B cell (primary cell): ENCODE data around the gene SGCA. TPM values are rescaled to one million over a fixed set of nuclear protein-coding genes. Genes with fewer than 3 reads are reported as not detected.

Experiments used
- ATAC-seq: fragments of 200-7000 bp; cut with Tn5 transposase; one replicate; pipeline ENCODE4 v1.10.0; 2021; ENCODE audit warnings: low read depth, mild to moderate bottlenecking, moderate number of reproducible peaks, moderate library complexity
- CTCF ChIA-PET: fragments of 350-600 bp; sonication (Branson Sonifier 250); formaldehyde crosslinking; loops from one replicate; lab custom pipeline; 2021; ENCODE audit warnings: antibody characterized with exemption, inconsistent platforms; lab: Charles Lee
- POLR2A ChIA-PET: fragments of 350-600 bp; sonication (Branson Sonifier 250); formaldehyde crosslinking; loops from one replicate; lab custom pipeline; 2021; ENCODE audit warnings: antibody characterized with exemption; lab: Charles Lee
- DNase-seq: peaks from one replicate; pipeline ENCODE4 v3.0.0; 2013
- H2AFZ ChIP-seq: 2 replicates; pipeline ENCODE4 v1.6.1; 2012; ENCODE audit warnings: mild to moderate bottlenecking, low read depth, low read length; ENCODE audit not compliant: insufficient read depth, poor library complexity, severe bottlenecking
- H3K27ac ChIP-seq, 2 donors: 1 replicate in 1 of 2; 2 replicates in 1 of 2; pipeline ENCODE4 v1.5.1; 2012 to 2013; ENCODE audit warnings: low read length in 2 of 2, mild to moderate bottlenecking in 2 of 2, moderate library complexity in 1 of 2
- H3K27me3 ChIP-seq, 4 experiments: fragments of 200-600 bp in 1 of 4; sonication (generic) in 1 of 4; replicated peaks in 1 of 4; 1 replicate in 2 of 4; 2 replicates in 2 of 4; pipeline versions ENCODE4 v1.6.1 to v1.7.0; 2013 to 2016; ENCODE audit warnings: low read length in 3 of 4, mild to moderate bottlenecking in 2 of 4, mixed read lengths in 1 of 4, moderate library complexity in 1 of 4; ENCODE audit not compliant: insufficient read depth in 4 of 4, control insufficient read depth in 3 of 4; ENCODE audit errors: control extremely low read depth in 1 of 4
- H3K36me3 ChIP-seq, 2 experiments: replicated peaks in 1 of 2; 1 replicate in 1 of 2; 2 replicates in 1 of 2; pipeline versions ENCODE4 v1.6.1 to v1.7.1; 2013; ENCODE audit warnings: low read length in 1 of 2; ENCODE audit not compliant: insufficient read depth in 2 of 2, control insufficient read depth in 1 of 2; ENCODE audit errors: control extremely low read depth in 1 of 2, extremely low read depth in 1 of 2
- H3K4me1 ChIP-seq, 2 donors: fragments of 200-600 bp in 1 of 2; sonication (generic) in 1 of 2; 1 replicate in 1 of 2; 2 replicates in 1 of 2; pipeline versions ENCODE4 v1.5.1 to v1.6.1; 2013 to 2017; ENCODE audit warnings: low read length in 2 of 2; ENCODE audit not compliant: control insufficient read depth in 2 of 2, insufficient read depth in 2 of 2
- H3K4me2 ChIP-seq: replicated peaks from 2 replicates; pipeline ENCODE3; 2012; ENCODE audit warnings: mild to moderate bottlenecking, low read depth, low read length; ENCODE audit not compliant: poor library complexity, severe bottlenecking
- H3K4me3 ChIP-seq, 5 experiments: fragments of 200-600 bp in 1 of 5; sonication (generic) in 1 of 5; 1 replicate in 3 of 5; 2 replicates in 2 of 5; pipeline versions ENCODE4 v1.5.1 to v1.7.0; 2011 to 2016; ENCODE audit warnings: low read length in 4 of 5, mild to moderate bottlenecking in 4 of 5, low read depth in 2 of 5, control low read depth in 1 of 5, moderate library complexity in 1 of 5; ENCODE audit not compliant: insufficient read depth in 1 of 5; ENCODE audit errors: control extremely low read depth in 1 of 5, extremely low read depth in 1 of 5
- H3K79me2 ChIP-seq: fragments of 200-600 bp; sonication (generic); one replicate; pipeline ENCODE4 v1.6.0; 2016; ENCODE audit warnings: low read length; ENCODE audit not compliant: control insufficient read depth, insufficient read depth
- H3K9ac ChIP-seq: fragments of 200-600 bp; sonication (generic); 2 replicates; pipeline ENCODE4 v1.6.1; 2017; ENCODE audit warnings: mild to moderate bottlenecking, low read length, moderate library complexity
- H3K9me3 ChIP-seq, 3 donors: one replicate each; pipeline versions ENCODE4 v1.6.1 to v1.7.1; 2013; ENCODE audit warnings: low read length in 2 of 3; ENCODE audit not compliant: control insufficient read depth in 2 of 3, insufficient read depth in 1 of 3; ENCODE audit errors: control extremely low read depth in 1 of 3
- H4K20me1 ChIP-seq: 2 replicates; pipeline ENCODE4 v1.6.0; 2012; ENCODE audit warnings: mild to moderate bottlenecking, low read length; ENCODE audit not compliant: insufficient read depth, control insufficient read depth, poor library complexity, severe bottlenecking
- H3K27ac Mint-ChIP-seq: one replicate; pipeline ENCODE4 v1.8.0; 2021; ENCODE audit warnings: mixed read lengths
- H3K27me3 Mint-ChIP-seq: one replicate; pipeline ENCODE4 v1.8.0; 2021; ENCODE audit warnings: mixed read lengths
- H3K4me1 Mint-ChIP-seq: one replicate; pipeline ENCODE4 v1.8.0; 2021; ENCODE audit warnings: mixed read lengths
- H3K4me3 Mint-ChIP-seq: one replicate; pipeline ENCODE4 v1.8.0; 2021; ENCODE audit warnings: mixed read lengths
- H3K9me3 Mint-ChIP-seq: one replicate; pipeline ENCODE4 v1.8.0; 2022; ENCODE audit warnings: mixed read lengths; ENCODE audit not compliant: insufficient read depth
- CTCF ChIP-seq: fragments of 200-600 bp; IDR thresholded peaks from one replicate; pipeline ENCODE4 v1.8.0; 2022; ENCODE audit warnings: antibody characterized with exemption, mild to moderate bottlenecking
- EZH2 ChIP-seq: IDR thresholded peaks from 2 replicates; pipeline ENCODE4 v1.6.1; 2012; ENCODE audit warnings: borderline replicate concordance, low read depth, mild to moderate bottlenecking, moderate library complexity, low read length; ENCODE audit not compliant: insufficient read depth, poor library complexity, severe bottlenecking
- WGBS: methylation state at CpG from one replicate; pipeline ENCODE4 v1.1.5; 2013; ENCODE audit warnings: missing lambda C conversion rate; ENCODE audit not compliant: insufficient coverage; 5-methylcytosine and 5-hydroxymethylcytosine counted together
- intact Hi-C: fragments of 100-400 bp; cut with micrococcal nuclease; formaldehyde crosslinking; loops from one replicate; pipeline ENCODE4 v1.10.0; 2022
- polyA plus RNA-seq: library from polyadenylated mRNA; depleted of rRNA; stranded (reverse); fragments of >200 nt; gene quantifications from 2 replicates; pipeline ENCODE4 v1.2.3, GENCODE V29; 2012
- total RNA-seq, 2 donors: library from RNA; stranded (reverse); fragments of 120-200 nt in 1 of 2; gene quantifications; 1 replicate in 1 of 2; 2 replicates in 1 of 2; pipeline versions ENCODE4 v1.2.3 to v1.2.4, GENCODE V29; 2013 to 2022

The SGCA gene
- total and polyA plus RNA-seq, 2 donors (not counting 1 experiment from before 2014, with no cell fraction given), result 4.4 to 4.5 TPM

GRCh38 chr17:50171371-50172071 lies 5.7 kb downstream of the SGCA start:
- intact Hi-C loops, result no loop called here
- H2AFZ ChIP-seq, result no peak overlapping the region
- Mint-ChIP-seq H3K4me3 (no peak overlapping the region), H3K27ac (no peak overlapping the region), H3K27me3 (no peaks in the 10 kb centered on the region), H3K9me3 (no peaks in the 10 kb centered on the region), H3K4me1 (peaks cover 10% of the 10 kb centered on the region)
- no peaks in the 10 kb centered on the region for H4K20me1 ChIP-seq
- POLR2A ChIA-PET, result no interaction called here
- peaks cover 12 to 20% of the 10 kb centered on the region in 2 donors for H3K4me1 ChIP-seq
- H3K79me2 ChIP-seq, result peaks cover 14% of the 10 kb centered on the region
- H3K27ac ChIP-seq, result no peak overlapping the region
- DNase-seq (no peak), ATAC-seq (no peak)
- H3K27me3 ChIP-seq, result no peaks in the 10 kb centered on the region
- CTCF ChIA-PET, result interaction anchor here (0.9 to 5.9 kb wide), 6 partner anchors 10 to 35 kb away, joined by 3 to 49 read pairs (median 17); partner anchors contain the start of gene COL1A1
- WGBS, result 92% methylated on average over 17 of the region's 17 CpGs
- no peaks in the 10 kb centered on the region for H3K9me3 ChIP-seq
- no peak overlapping the region for H3K9ac ChIP-seq
- no peak overlapping the region for H3K4me2 ChIP-seq
- no peak overlapping the region for H3K4me3 ChIP-seq
- no peaks in the 10 kb centered on the region for H3K36me3 ChIP-seq
- no peak for TF ChIP-seq EZH2
- no peak for TF ChIP-seq CTCF

- no peak overlapping the region for H3K4me3 ChIP-seq
- H3K9me3 ChIP-seq, result no peaks in the 10 kb centered on the region
- H3K79me2 ChIP-seq, result peaks cover 8% of the 10 kb centered on the region
- no peaks in the 10 kb centered on the region for H3K27me3 ChIP-seq
- H3K27ac ChIP-seq, result no peak overlapping the region
- H4K20me1 ChIP-seq, result no peaks in the 10 kb centered on the region
- DNase-seq (no peak), ATAC-seq (no peak)
- H3K27ac Mint-ChIP-seq, result no peak overlapping the region
- POLR2A ChIA-PET, result no interaction called here
- no peak overlapping the region for H3K4me2 ChIP-seq
- intact Hi-C loops, result no loop called here
- H3K27me3 Mint-ChIP-seq, result no peaks in the 10 kb centered on the region
- H3K36me3 ChIP-seq, result no peaks in the 10 kb centered on the region
- CTCF ChIA-PET, result interaction anchor here (1.4 to 5.9 kb wide), 2 partner anchors 24 to 25 kb away, joined by 4 to 49 read pairs; no protein-coding TSS in a partner anchor
- 89% methylated on average over 5 of the region's 11 CpGs for WGBS
- H3K4me1 ChIP-seq, result peaks cover 12 to 20% of the 10 kb centered on the region in 2 donors
- no peak overlapping the region for H3K4me3 Mint-ChIP-seq
- H2AFZ ChIP-seq, result no peak overlapping the region
- no peaks in the 10 kb centered on the region for H3K9me3 Mint-ChIP-seq
- no peak overlapping the region for H3K9ac ChIP-seq
- peaks cover 10% of the 10 kb centered on the region for H3K4me1 Mint-ChIP-seq
- TF ChIP-seq EZH2 (no peak), CTCF (no peak)
Observed at GRCh38 chr17:50172130-50172529, 6.3 kb downstream of the SGCA start.
